Liver (tissue), 9 donors: ENCODE data around the gene C10orf95. TPM values are rescaled to one million over a fixed set of nuclear protein-coding genes. Genes with fewer than 3 reads are reported as not detected.

ENCODE experiments used
- DNase-seq: peaks from one replicate; pipeline ENCODE4 v3.0.0-alpha.2; 2017; ENCODE audit warnings: low spot score
- H3K27ac ChIP-seq, 2 donors: one replicate each; pipeline ENCODE4 v1.7.0; 2013; ENCODE audit warnings: inconsistent platforms in 2 of 2, low read length in 2 of 2, control low read depth in 1 of 2, low read depth in 1 of 2, mild to moderate bottlenecking in 1 of 2
- H3K27me3 ChIP-seq, 4 donors: one replicate each; pipeline versions ENCODE4 v1.6.1 to v1.7.0; 2013; ENCODE audit warnings: low read length in 3 of 4, inconsistent platforms in 1 of 4, mild to moderate bottlenecking in 1 of 4, moderate library complexity in 1 of 4; ENCODE audit not compliant: control insufficient read depth in 4 of 4, insufficient read depth in 4 of 4
- H3K36me3 ChIP-seq, 4 donors: one replicate each; pipeline versions ENCODE4 v1.6.1 to v1.7.0; 2013; ENCODE audit warnings: low read length in 3 of 4, mild to moderate bottlenecking in 3 of 4, low read depth in 1 of 4, moderate library complexity in 1 of 4; ENCODE audit not compliant: control insufficient read depth in 4 of 4, insufficient read depth in 3 of 4
- H3K4me1 ChIP-seq, 4 donors: one replicate each; pipeline versions ENCODE4 v1.6.1 to v1.7.0; 2013; ENCODE audit warnings: low read length in 3 of 4, mild to moderate bottlenecking in 3 of 4, moderate library complexity in 1 of 4; ENCODE audit not compliant: control insufficient read depth in 4 of 4, insufficient read depth in 4 of 4
- H3K4me3 ChIP-seq, 3 donors: one replicate each; pipeline versions ENCODE4 v1.6.1 to v1.7.0; 2013; ENCODE audit warnings: low read length in 3 of 3, control low read depth in 1 of 3, low read depth in 1 of 3, mild to moderate bottlenecking in 1 of 3
- H3K9ac ChIP-seq, 2 donors: one replicate each; pipeline ENCODE4 v1.7.0; 2013; ENCODE audit warnings: low read length in 2 of 2, mild to moderate bottlenecking in 2 of 2, moderate library complexity in 2 of 2, control low read depth in 1 of 2, low read depth in 1 of 2
- H3K9me3 ChIP-seq, 4 donors: one replicate each; pipeline versions ENCODE4 v1.6.1 to v1.7.0; 2013; ENCODE audit warnings: low read length in 3 of 4; ENCODE audit not compliant: control insufficient read depth in 4 of 4
- FOXA1 ChIP-seq: IDR thresholded peaks from 2 replicates; pipeline ENCODE4 v1.6.1; 2016; ENCODE audit warnings: antibody characterized with exemption
- FOXA2 ChIP-seq: IDR thresholded peaks from 2 replicates; pipeline ENCODE4 v1.6.1; 2016; ENCODE audit warnings: antibody characterized with exemption
- GABPA ChIP-seq, 2 donors: IDR thresholded peaks in 1 of 2; conservative IDR thresholded peaks in 1 of 2; 2 replicates each; pipeline ENCODE4 v1.6.1; 2016; ENCODE audit warnings: antibody characterized with exemption in 2 of 2, mild to moderate bottlenecking in 1 of 2, moderate library complexity in 1 of 2
- HNF4A ChIP-seq, 2 donors: conservative IDR thresholded peaks; 2 replicates each; pipeline ENCODE4 v1.6.1; 2016; ENCODE audit warnings: antibody characterized with exemption in 2 of 2, mild to moderate bottlenecking in 2 of 2
- JUND ChIP-seq, 2 donors: IDR thresholded peaks; 2 replicates each; pipeline ENCODE4 v1.6.1; 2016; ENCODE audit warnings: antibody characterized with exemption in 2 of 2
- RAD21 ChIP-seq, 2 donors: IDR thresholded peaks; 2 replicates each; pipeline ENCODE4 v1.6.1; 2016; ENCODE audit warnings: antibody characterized with exemption in 2 of 2, mild to moderate bottlenecking in 2 of 2
- REST ChIP-seq: IDR thresholded peaks from 2 replicates; pipeline ENCODE4 v1.6.1; 2016; ENCODE audit warnings: antibody characterized with exemption, mild to moderate bottlenecking
- TAF1 ChIP-seq: conservative IDR thresholded peaks from 2 replicates; pipeline ENCODE4 v1.6.1; 2016; ENCODE audit warnings: antibody characterized with exemption, mild to moderate bottlenecking
- YY1 ChIP-seq: IDR thresholded peaks from 2 replicates; pipeline ENCODE4 v1.6.1; 2016; ENCODE audit warnings: antibody characterized with exemption, mild to moderate bottlenecking
- ZBTB33 ChIP-seq: IDR thresholded peaks from 2 replicates; pipeline ENCODE4 v1.6.1; 2016; ENCODE audit warnings: antibody characterized with exemption
- WGBS: extraction: QIAGEN DNeasy Blood & Tissue Kit; methylation state at CpG from one replicate; pipeline ENCODE4 v1.1.7; 2013; 5-methylcytosine and 5-hydroxymethylcytosine counted together
- polyA plus RNA-seq, 2 donors: library from polyadenylated mRNA; stranded (reverse) in 1 of 2; unstranded in 1 of 2; fragments of 200-250 nt in 1 of 2; fragments of >200 nt in 1 of 2; fragmentation: Nextera tagmentation in 1 of 2; extraction: Ambion mirVana in 1 of 2; gene quantifications; one replicate each; pipeline versions ENCODE4 v1.2.1 to v1.2.3, GENCODE V29; 2013 to 2015
- total RNA-seq, 2 donors: library from RNA; depleted of rRNA; stranded (reverse); fragments of >200 nt; gene quantifications; one replicate each; pipeline ENCODE4 v1.2.3, GENCODE V29; 2014
- donor health status: healthy.
- donor health status: healthy.
- donor health status: healthy.
- donor health status: healthy.
- donor health status: healthy.

Gene C10orf95
- total and polyA plus RNA-seq, 4 donors = 0.09 to 0.24 TPM; not detected in 2

- Histone ChIP-seq H3K27ac (no peak overlapping the region), H3K9me3 (no peaks in the 10 kb centered on the region), H3K4me3 (no peak overlapping the region), H3K4me1 (no peaks in the 10 kb centered on the region), H3K36me3 (peaks cover 12 to 58% (median 45%) of the 10 kb centered on the region in 4 donors), H3K9ac (no peak overlapping the region), H3K27me3 (no peaks in the 10 kb centered on the region)
- DNase-seq = no peak
- WGBS = 90% methylated on average over 9 of the region's 9 CpGs
- TF ChIP-seq HNF4A (conservative IDR thresholded peaks at IDR 0.05) (no peak), TAF1 (no peak), FOXA2 (no peak), REST (no peak), RAD21 (IDR thresholded peaks at IDR 0.05) (no peak), ZBTB33 (no peak)
Measured at GRCh38 chr10:102480396-102480795, 29.1 kb upstream of the C10orf95 start.

- no peak overlapping the region for H3K4me3 ChIP-seq
- DNase-seq = no peak
- H3K9ac ChIP-seq = no peak overlapping the region
- no peaks in the 10 kb centered on the region for H3K9me3 ChIP-seq
- H3K27me3 ChIP-seq = no peaks in the 10 kb centered on the region
- no peak overlapping the region for H3K27ac ChIP-seq
- H3K4me1 ChIP-seq = no peaks in the 10 kb centered on the region
- TF ChIP-seq HNF4A (conservative IDR thresholded peaks at IDR 0.05) = no peak
- TF ChIP-seq REST = no peak
- TF ChIP-seq JUND (IDR thresholded peaks at IDR 0.05) = no peak
- TF ChIP-seq GABPA (IDR thresholded peaks at IDR 0.05 in 1 of 2, conservative IDR thresholded peaks at IDR 0.05 in 1 of 2) = no peak
- TF ChIP-seq YY1 = no peak
- no peak for TF ChIP-seq RAD21 (IDR thresholded peaks at IDR 0.05)
- TF ChIP-seq FOXA1 = no peak
- H3K36me3 ChIP-seq = peaks cover 7 to 50% (median 39%) of the 10 kb centered on the region in 4 donors
Measured at GRCh38 chr10:102479651-102480050, 28.3 kb upstream of the C10orf95 start.
